Mesodermal cell (in vitro differentiated cells): Measurements from ENCODE around the gene NODAL.

Source experiments
- H3K27ac ChIP-seq: 2 replicates; pipeline ENCODE4 v1.7.0; 2013; ENCODE audit warnings: mild to moderate bottlenecking, low read depth, low read length, moderate library complexity; ENCODE audit not compliant: severe bottlenecking
- H3K36me3 ChIP-seq: 2 replicates; pipeline ENCODE4 v1.7.1; 2013; ENCODE audit warnings: mild to moderate bottlenecking, low read length, moderate library complexity; ENCODE audit not compliant: control insufficient read depth, insufficient read depth
- H3K4me1 ChIP-seq: one replicate; pipeline ENCODE4 v1.7.1; 2013; ENCODE audit warnings: mild to moderate bottlenecking, low read length; ENCODE audit not compliant: insufficient read depth, control insufficient read depth, poor library complexity, severe bottlenecking
- H3K4me3 ChIP-seq: 2 replicates; pipeline ENCODE4 v1.7.0; 2013; ENCODE audit warnings: low read length, control low read depth, mild to moderate bottlenecking; ENCODE audit not compliant: insufficient read depth, poor library complexity, severe bottlenecking; ENCODE audit errors: extremely low read depth
- H3K9me3 ChIP-seq: 2 replicates; pipeline ENCODE4 v1.7.1; 2013; ENCODE audit warnings: mild to moderate bottlenecking, low read length, moderate library complexity; ENCODE audit not compliant: control insufficient read depth
- WGBS, 2 experiments: methylation state at CpG; one replicate each; pipeline ENCODE4 v1.1.5; 2013; ENCODE audit warnings: missing lambda C conversion rate in 2 of 2; ENCODE audit not compliant: insufficient coverage in 2 of 2; 5-methylcytosine and 5-hydroxymethylcytosine counted together

NODAL gene

GRCh38 chr10:70405037-70405824 is 36.2 kb downstream of the NODAL start:
- Histone ChIP-seq H3K4me3 (peak overlapping the region; percentile 97), H3K36me3 (peaks cover 30% of the 10 kb centered on the region), H3K4me1 (peaks cover 15% of the 10 kb centered on the region), H3K9me3 (no peaks in the 10 kb centered on the region), H3K27ac (peak overlapping the region; percentile 84)
- 10 to 16% methylated on average over 14 to 18 of the region's 18 CpGs for WGBS, 2 experiments

DNA sequence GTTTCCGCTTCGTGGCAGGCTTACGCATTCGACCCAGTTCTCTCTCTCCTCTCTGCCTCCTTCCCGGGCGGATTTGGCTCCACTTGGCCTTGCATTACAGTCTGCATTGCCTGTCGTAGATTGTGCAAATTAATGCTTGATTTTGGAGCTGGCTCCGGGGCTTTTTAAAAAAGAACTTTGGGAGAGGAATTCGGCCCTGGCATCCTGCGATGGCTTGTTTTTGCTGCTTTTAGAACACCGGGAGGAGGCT is 36.8 kb downstream of the NODAL start:
- 0 to 1% methylated on average over 6 to 8 of the region's 11 CpGs for WGBS, 2 experiments
- peak overlapping the region; percentile 84 for H3K27ac ChIP-seq
- H3K9me3 ChIP-seq: no peaks in the 10 kb centered on the region
- peaks cover 15% of the 10 kb centered on the region for H3K4me1 ChIP-seq
- H3K36me3 ChIP-seq: peaks cover 25% of the 10 kb centered on the region
- H3K4me3 ChIP-seq: peak overlapping the region; percentile 97

GRCh38 chr10:70404036-70404786 is 37.3 kb downstream of the NODAL start, which contains the start of gene EIF4EBP2:
EIF4EBP2 (plus strand) TSS chr10:70404145; CDS start chr10:70404402, 257 bp downstream.
- H3K27ac ChIP-seq: peak within 1 kb of the TSS; percentile 84
- H3K36me3 ChIP-seq: peaks cover 21% of the 10 kb centered on the region
- H3K9me3 ChIP-seq: no peaks in the 10 kb centered on the region
- H3K4me1 ChIP-seq: peaks cover 13% of the 10 kb centered on the region
- 0 to 1% methylated on average over 81 to 83 of the region's 103 CpGs for WGBS, 2 experiments
- peak within 1 kb of the TSS; percentile 97 for H3K4me3 ChIP-seq

- 9 to 11% methylated on average over 7 of the region's 12 CpGs for WGBS, 2 experiments
- H3K27ac ChIP-seq: no peak overlapping the region
- H3K9me3 ChIP-seq: no peaks in the 10 kb centered on the region
Measured at GRCh38 chr10:70403483-70404035, 37.9 kb downstream of the NODAL start.

DNA sequence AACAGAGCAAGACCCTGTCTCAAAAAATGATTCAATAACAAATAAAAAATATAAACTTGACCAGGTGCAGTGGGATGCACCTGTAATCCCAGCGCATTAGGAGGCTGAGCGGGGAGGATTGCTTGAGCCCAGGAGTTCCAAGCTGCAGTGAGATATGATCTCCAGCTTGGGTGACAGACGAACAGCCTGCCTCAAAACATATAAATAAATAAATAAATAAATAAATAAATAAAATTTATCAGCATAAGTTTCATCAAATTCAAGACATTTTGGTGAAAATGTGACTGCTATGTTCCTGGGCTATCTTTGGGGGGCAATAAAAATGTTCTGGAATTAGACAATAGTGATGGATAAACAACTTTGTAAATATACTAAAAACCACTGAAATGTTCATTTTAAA is 42.3 kb downstream of the NODAL start:
- Histone ChIP-seq H3K27ac (no peak overlapping the region), H3K4me3 (no peak overlapping the region), H3K9me3 (no peaks in the 10 kb centered on the region), H3K4me1 (no peaks in the 10 kb centered on the region), H3K36me3 (no peaks in the 10 kb centered on the region)
- 100% methylated on average over 2 of the region's 3 CpGs; no CpG with 5 or more reads in 1 of the 2 experiments for WGBS, 2 experiments

More at GRCh38 chr10:70403483-70404035, 37.9 kb downstream of the NODAL start:
- H3K36me3 ChIP-seq: peaks cover 19% of the 10 kb centered on the region
- peaks cover 8% of the 10 kb centered on the region for H3K4me1 ChIP-seq
- H3K4me3 ChIP-seq: peak overlapping the region; percentile 97

GRCh38 chr10:70396140-70396539 is 45.3 kb downstream of the NODAL start:
- Histone ChIP-seq H3K27ac (no peak overlapping the region), H3K4me3 (no peak overlapping the region), H3K4me1 (no peaks in the 10 kb centered on the region), H3K9me3 (no peaks in the 10 kb centered on the region), H3K36me3 (no peaks in the 10 kb centered on the region)
- no CpG with 5 or more reads among the region's 1 CpG for WGBS, 2 experiments

DNA sequence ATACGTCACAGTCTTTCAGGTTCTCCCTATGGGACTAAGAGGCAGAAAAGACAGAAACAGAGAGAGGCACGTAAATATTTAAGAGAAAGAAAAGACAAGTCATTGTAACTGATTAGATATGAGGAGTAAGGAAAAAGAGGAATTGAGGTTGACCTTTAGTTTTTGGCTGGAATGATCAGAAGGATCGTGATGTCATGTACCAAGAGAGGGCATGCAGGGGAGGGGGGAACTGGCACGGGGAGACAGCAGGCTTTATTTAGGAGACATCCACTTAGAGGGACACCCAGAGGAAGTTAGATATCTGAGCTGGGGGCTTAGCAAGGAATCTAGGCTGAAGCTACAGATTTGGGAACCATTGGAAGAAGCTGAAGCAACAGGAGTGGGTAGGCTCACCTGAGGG is 49.8 kb downstream of the NODAL start:
- H3K4me1 ChIP-seq: no peaks in the 10 kb centered on the region
- H3K36me3 ChIP-seq: no peaks in the 10 kb centered on the region
- no peak overlapping the region for H3K4me3 ChIP-seq
- no peaks in the 10 kb centered on the region for H3K9me3 ChIP-seq
- no peak overlapping the region for H3K27ac ChIP-seq
- WGBS, 2 experiments: 82 to 87% methylated on average over 4 of the region's 4 CpGs
